CD14-positive monocyte (primary cell): ENCODE results near the gene OR52E5. TPM values are rescaled to one million over a fixed set of nuclear protein-coding genes. Genes with fewer than 3 reads are reported as not detected.

Source experiments
- DNase-seq, 3 donors: peaks; one replicate each; pipeline ENCODE4 v3.0.0-alpha.2; 2011 to 2022
- H2AFZ ChIP-seq: 2 replicates; pipeline ENCODE4 v1.6.0; 2012; ENCODE audit warnings: mild to moderate bottlenecking, low read depth, low read length, inconsistent platforms; ENCODE audit not compliant: insufficient read depth, poor library complexity, severe bottlenecking
- H3K27ac ChIP-seq, 2 donors: 1 replicate in 1 of 2; 2 replicates in 1 of 2; pipeline ENCODE4 v1.5.1; 2012 to 2013; ENCODE audit warnings: low read length in 2 of 2, control low read depth in 1 of 2, inconsistent platforms in 1 of 2, low read depth in 1 of 2, mild to moderate bottlenecking in 1 of 2
- H3K27me3 ChIP-seq, 2 donors: one replicate each; pipeline versions ENCODE4 v1.6.0 to v1.6.1; 2011 to 2013; ENCODE audit warnings: low read length in 2 of 2; ENCODE audit not compliant: control insufficient read depth in 2 of 2, insufficient read depth in 2 of 2
- H3K36me3 ChIP-seq, 2 donors: replicated peaks in 1 of 2; 1 replicate in 1 of 2; 2 replicates in 1 of 2; pipeline versions ENCODE4 v1.5.1 to v1.6.1; 2012 to 2013; ENCODE audit warnings: low read length in 2 of 2, control low read depth in 1 of 2, inconsistent platforms in 1 of 2, mild to moderate bottlenecking in 1 of 2; ENCODE audit not compliant: insufficient read depth in 2 of 2, control insufficient read depth in 1 of 2
- H3K4me1 ChIP-seq, 2 donors: 1 replicate in 1 of 2; 2 replicates in 1 of 2; pipeline versions ENCODE4 v1.5.1 to v1.6.1; 2012 to 2013; ENCODE audit warnings: low read length in 2 of 2, control low read depth in 1 of 2, inconsistent platforms in 1 of 2, mild to moderate bottlenecking in 1 of 2, moderate library complexity in 1 of 2; ENCODE audit not compliant: insufficient read depth in 2 of 2, control insufficient read depth in 1 of 2
- H3K4me2 ChIP-seq: replicated peaks from 2 replicates; pipeline ENCODE3; 2012; ENCODE audit warnings: low read length, moderate library complexity, mild to moderate bottlenecking; ENCODE audit not compliant: poor library complexity, severe bottlenecking; ENCODE audit errors: extremely low read depth
- H3K4me3 ChIP-seq, 3 experiments: fragments of 200-600 bp in 1 of 3; sonication (generic) in 1 of 3; replicated peaks in 1 of 3; 1 replicate in 2 of 3; 2 replicates in 1 of 3; pipeline ENCODE4 v1.5.1; 2011 to 2013; ENCODE audit warnings: low read length in 3 of 3, mild to moderate bottlenecking in 3 of 3, control low read depth in 2 of 3, low read depth in 2 of 3, inconsistent platforms in 1 of 3, moderate library complexity in 1 of 3
- H3K79me2 ChIP-seq: 2 replicates; pipeline ENCODE4 v1.6.0; 2012; ENCODE audit warnings: mild to moderate bottlenecking, control low read depth, inconsistent platforms, low read length, moderate library complexity; ENCODE audit not compliant: insufficient read depth
- H3K9ac ChIP-seq: 2 replicates; pipeline ENCODE4 v1.6.0; 2017; ENCODE audit warnings: low read length, mild to moderate bottlenecking; ENCODE audit not compliant: insufficient read depth, poor library complexity, severe bottlenecking
- H3K9me3 ChIP-seq, 2 donors: replicated peaks in 1 of 2; 1 replicate in 1 of 2; 2 replicates in 1 of 2; pipeline versions ENCODE4 v1.5.1 to v1.6.1; 2012 to 2013; ENCODE audit warnings: low read length in 2 of 2, control low read depth in 1 of 2; ENCODE audit not compliant: control insufficient read depth in 1 of 2, insufficient read depth in 1 of 2
- H4K20me1 ChIP-seq: 2 replicates; pipeline ENCODE4 v1.6.0; 2012; ENCODE audit warnings: mild to moderate bottlenecking, low read length, control low read depth, moderate library complexity; ENCODE audit not compliant: insufficient read depth
- H3K27ac Mint-ChIP-seq, 7 donors: one replicate each; pipeline ENCODE4 v1.8.0; 2020; ENCODE audit warnings: mild to moderate bottlenecking in 7 of 7, mixed read lengths in 7 of 7, moderate library complexity in 6 of 7, inconsistent platforms in 2 of 7
- H3K27me3 Mint-ChIP-seq, 3 donors: one replicate each; pipeline ENCODE4 v1.8.0; 2021 to 2022; ENCODE audit warnings: low read depth in 3 of 3, mild to moderate bottlenecking in 3 of 3, mixed read lengths in 3 of 3, moderate library complexity in 3 of 3, inconsistent platforms in 1 of 3
- H3K36me3 Mint-ChIP-seq, 2 donors: one replicate each; pipeline ENCODE4 v1.8.0; 2020; ENCODE audit warnings: mixed read lengths in 2 of 2, inconsistent platforms in 1 of 2, mild to moderate bottlenecking in 1 of 2
- H3K4me1 Mint-ChIP-seq: one replicate; pipeline ENCODE4 v1.8.0; 2020; ENCODE audit warnings: mild to moderate bottlenecking, mixed read lengths
- H3K4me3 Mint-ChIP-seq, 2 donors: one replicate each; pipeline ENCODE4 v1.8.0; 2020; ENCODE audit warnings: mild to moderate bottlenecking in 2 of 2, mixed read lengths in 2 of 2, moderate library complexity in 1 of 2
- H3K9me3 Mint-ChIP-seq, 7 donors: one replicate each; pipeline ENCODE4 v1.8.0; 2020 to 2022; ENCODE audit warnings: mixed read lengths in 7 of 7, mild to moderate bottlenecking in 6 of 7, moderate library complexity in 6 of 7, inconsistent platforms in 2 of 7
- CTCF ChIP-seq: fragments of 200-600 bp; IDR thresholded peaks from one replicate; pipeline ENCODE4 v1.8.0; 2022; ENCODE audit warnings: antibody characterized with exemption, mild to moderate bottlenecking
- WGBS: methylation state at CpG from one replicate; pipeline ENCODE4 v1.1.5; 2013; ENCODE audit warnings: missing lambda C conversion rate; ENCODE audit not compliant: insufficient coverage; 5-methylcytosine and 5-hydroxymethylcytosine counted together
- intact Hi-C, 2 donors: fragments of 100-400 bp; cut with micrococcal nuclease; formaldehyde crosslinking; loops; one replicate each; pipeline versions ENCODE4 v1.15.0 to v1.15.1; 2023
- polyA plus RNA-seq, 3 donors: library from polyadenylated mRNA; depleted of rRNA in 1 of 3; unstranded in 2 of 3; stranded (reverse) in 1 of 3; fragments of 300-500 nt in 2 of 3; fragments of >200 nt in 1 of 3; fragmentation: Illumina TruSeq in 2 of 3; gene quantifications; 1 replicate in 2 of 3; 2 replicates in 1 of 3; pipeline ENCODE4 v1.2.3, GENCODE V29; 2012 to 2021

OR52E5 gene
- polyA plus RNA-seq, 3 donors, result not detected

- H3K27ac Mint-ChIP-seq, result no peak overlapping the region
- H3K4me3 ChIP-seq, result no peak overlapping the region
- no peak for DNase-seq
- H3K9ac ChIP-seq, result no peak overlapping the region
- H3K36me3 Mint-ChIP-seq, result no peaks in the 10 kb centered on the region
- peaks cover 0 to 2% (median 0%) of the 10 kb centered on the region in 3 donors for H3K27me3 Mint-ChIP-seq
- intact Hi-C loops, result no loop called here
- H3K4me1 Mint-ChIP-seq, result no peaks in the 10 kb centered on the region
- H2AFZ ChIP-seq, result no peak overlapping the region
- no peak overlapping the region for H3K4me2 ChIP-seq
- H3K27me3 ChIP-seq, result no peaks in the 10 kb centered on the region
- no peaks in the 10 kb centered on the region for H3K36me3 ChIP-seq
- H3K27ac ChIP-seq, result no peak overlapping the region
- peaks cover 0 to 2% (median 0%) of the 10 kb centered on the region in 7 donors for H3K9me3 Mint-ChIP-seq
- no peaks in the 10 kb centered on the region for H3K9me3 ChIP-seq
- H3K4me1 ChIP-seq, result no peaks in the 10 kb centered on the region
- no peak for TF ChIP-seq CTCF
- H3K79me2 ChIP-seq, result no peaks in the 10 kb centered on the region
- H4K20me1 ChIP-seq, result no peaks in the 10 kb centered on the region
- H3K4me3 Mint-ChIP-seq, result no peak overlapping the region
Measured at GRCh38 chr11:5847711-5848110, 45.3 kb upstream of the OR52E5 start.

- Histone ChIP-seq H3K27ac (no peak overlapping the region), H3K27me3 (no peaks in the 10 kb centered on the region), H3K36me3 (no peaks in the 10 kb centered on the region), H3K9ac (no peak overlapping the region), H3K79me2 (no peaks in the 10 kb centered on the region), H3K4me2 (no peak overlapping the region), H3K9me3 (no peaks in the 10 kb centered on the region), H3K4me1 (no peaks in the 10 kb centered on the region), H2AFZ (no peak overlapping the region), H3K4me3 (no peak overlapping the region), H4K20me1 (no peaks in the 10 kb centered on the region)
- Mint-ChIP-seq H3K27me3 (peaks cover 0 to 2% (median 0%) of the 10 kb centered on the region in 3 donors), H3K4me3 (no peak overlapping the region), H3K27ac (no peak overlapping the region), H3K4me1 (no peaks in the 10 kb centered on the region), H3K9me3 (peaks cover 0 to 5% (median 0%) of the 10 kb centered on the region in 7 donors), H3K36me3 (no peaks in the 10 kb centered on the region)
- TF ChIP-seq CTCF, result no peak
- DNase-seq, result no peak
- no CpG with 5 or more reads among the region's 1 CpG for WGBS
- intact Hi-C loops, result no loop called here
Measured at GRCh38 chr11:5851002-5851401, 42.0 kb upstream of the OR52E5 start.
